GM12865 (cell line): ENCODE measurements around the gene COX19.

Experiments
- DNase-seq: peaks from one replicate; pipeline ENCODE4 v3.0.0; 2010; ENCODE audit warnings: low read depth
- H3K4me3 ChIP-seq: 2 replicates; pipeline ENCODE4 v1.5.1; 2011; ENCODE audit warnings: mild to moderate bottlenecking, low read depth, low read length, control low read depth
- TF ChIP-seq, protein P1 (sequence below): IDR thresholded peaks from 2 replicates; pipeline ENCODE4 v1.5.1; 2011; ENCODE audit warnings: low read length, control low read depth, low read depth, inconsistent platforms; ENCODE audit not compliant: insufficient read depth; ENCODE audit errors: missing control alignments

Gene COX19

DNA sequence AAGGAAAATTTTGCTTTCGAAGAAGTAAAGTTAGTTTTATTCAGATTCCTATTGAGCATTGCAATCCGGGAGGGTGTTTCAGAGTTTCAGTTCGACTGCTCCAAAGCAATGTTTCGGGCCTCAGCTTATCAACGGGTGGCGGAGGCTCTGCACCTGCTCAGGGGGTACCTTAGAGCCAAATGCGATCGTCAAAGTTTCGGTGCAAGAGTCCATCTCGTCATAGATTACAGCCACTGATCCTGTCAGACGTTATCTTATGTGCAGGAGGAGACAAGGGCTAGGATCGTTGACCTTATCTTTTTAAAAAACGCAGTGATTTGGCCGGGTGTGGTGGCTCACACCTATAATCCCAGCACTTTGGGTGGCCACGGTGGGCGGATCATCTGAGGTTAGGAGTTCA, 3.8 kb upstream of the COX19 start:
- TF ChIP-seq, protein P1, sequence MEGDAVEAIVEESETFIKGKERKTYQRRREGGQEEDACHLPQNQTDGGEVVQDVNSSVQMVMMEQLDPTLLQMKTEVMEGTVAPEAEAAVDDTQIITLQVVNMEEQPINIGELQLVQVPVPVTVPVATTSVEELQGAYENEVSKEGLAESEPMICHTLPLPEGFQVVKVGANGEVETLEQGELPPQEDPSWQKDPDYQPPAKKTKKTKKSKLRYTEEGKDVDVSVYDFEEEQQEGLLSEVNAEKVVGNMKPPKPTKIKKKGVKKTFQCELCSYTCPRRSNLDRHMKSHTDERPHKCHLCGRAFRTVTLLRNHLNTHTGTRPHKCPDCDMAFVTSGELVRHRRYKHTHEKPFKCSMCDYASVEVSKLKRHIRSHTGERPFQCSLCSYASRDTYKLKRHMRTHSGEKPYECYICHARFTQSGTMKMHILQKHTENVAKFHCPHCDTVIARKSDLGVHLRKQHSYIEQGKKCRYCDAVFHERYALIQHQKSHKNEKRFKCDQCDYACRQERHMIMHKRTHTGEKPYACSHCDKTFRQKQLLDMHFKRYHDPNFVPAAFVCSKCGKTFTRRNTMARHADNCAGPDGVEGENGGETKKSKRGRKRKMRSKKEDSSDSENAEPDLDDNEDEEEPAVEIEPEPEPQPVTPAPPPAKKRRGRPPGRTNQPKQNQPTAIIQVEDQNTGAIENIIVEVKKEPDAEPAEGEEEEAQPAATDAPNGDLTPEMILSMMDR: no peak

GRCh38 chr7:978416-979091, 3.2 kb upstream of the COX19 start:
- H3K4me3 ChIP-seq: no peak overlapping the region
- no peak for DNase-seq
- TF ChIP-seq, protein P1: no peak

More for the DNA sequence above, 3.8 kb upstream of the COX19 start:
- no peak overlapping the region for H3K4me3 ChIP-seq
- DNase-seq: no peak

GRCh38 chr7:978049-978346, 2.6 kb upstream of the COX19 start:
- H3K4me3 ChIP-seq: no peak overlapping the region
- DNase-seq: no peak
- TF ChIP-seq, protein P1: no peak

DNA sequence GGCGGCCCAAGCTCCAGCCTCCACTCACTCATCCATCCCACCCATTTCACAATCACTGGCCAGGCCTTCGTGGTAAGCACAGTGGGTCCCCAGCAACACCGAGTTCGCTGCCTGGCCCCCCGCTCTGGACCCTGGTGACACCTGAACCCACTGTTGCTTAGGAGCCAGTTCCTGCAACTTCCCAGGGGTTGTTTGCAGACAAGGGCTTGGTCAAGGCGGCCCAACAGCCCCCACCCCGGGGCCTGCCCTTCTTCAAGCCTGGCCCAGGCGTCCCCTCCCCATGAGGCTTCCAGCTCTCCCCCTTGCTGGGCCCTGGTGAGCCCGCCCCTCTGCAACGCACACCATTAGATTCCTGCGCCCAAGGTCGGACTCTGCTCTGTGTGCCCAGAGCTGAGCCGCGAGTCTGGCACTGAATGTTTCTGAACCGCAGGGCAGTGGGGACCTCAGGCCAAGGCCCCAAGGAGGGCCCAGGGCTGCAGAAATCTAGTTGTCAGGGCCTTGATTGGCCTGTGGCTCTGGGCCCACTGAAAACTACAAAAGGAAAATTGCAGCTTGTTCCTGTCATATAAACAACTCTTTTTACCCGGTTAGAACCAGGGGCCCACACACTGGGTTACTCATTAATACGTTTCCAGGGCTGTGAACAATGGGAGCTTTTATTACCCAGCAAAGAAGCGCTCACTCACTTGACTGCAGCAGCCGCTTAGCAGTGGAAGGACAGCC, 2.1 kb upstream of the COX19 start:
- H3K4me3 ChIP-seq: no peak overlapping the region
- TF ChIP-seq, protein P1: no peak

DNA sequence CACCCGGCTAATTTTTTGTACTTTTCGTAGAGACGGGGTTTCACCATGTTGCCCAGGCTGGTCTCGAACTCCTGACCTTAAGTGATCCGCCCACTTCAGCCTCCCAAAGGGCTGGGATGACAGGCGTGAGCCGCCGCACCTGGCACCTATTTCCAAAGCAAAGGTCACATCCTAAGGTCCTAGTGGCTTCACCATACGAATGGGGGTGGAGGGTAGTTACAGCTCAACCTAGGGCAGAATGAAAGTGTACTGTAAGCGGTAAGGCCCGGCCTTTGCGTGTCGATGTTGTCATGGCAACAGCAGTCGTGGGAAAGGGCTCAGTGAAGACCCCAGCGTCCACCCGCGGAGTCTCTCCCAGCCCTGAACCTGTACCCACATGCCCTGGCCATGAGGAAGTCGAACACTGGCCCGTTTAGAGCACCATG, 1.6 kb upstream of the COX19 start:
- H3K4me3 ChIP-seq: no peak overlapping the region
- DNase-seq: no peak
- TF ChIP-seq, protein P1: no peak

More for the DNA sequence above, 2.1 kb upstream of the COX19 start:
- no peak for DNase-seq

DNA sequence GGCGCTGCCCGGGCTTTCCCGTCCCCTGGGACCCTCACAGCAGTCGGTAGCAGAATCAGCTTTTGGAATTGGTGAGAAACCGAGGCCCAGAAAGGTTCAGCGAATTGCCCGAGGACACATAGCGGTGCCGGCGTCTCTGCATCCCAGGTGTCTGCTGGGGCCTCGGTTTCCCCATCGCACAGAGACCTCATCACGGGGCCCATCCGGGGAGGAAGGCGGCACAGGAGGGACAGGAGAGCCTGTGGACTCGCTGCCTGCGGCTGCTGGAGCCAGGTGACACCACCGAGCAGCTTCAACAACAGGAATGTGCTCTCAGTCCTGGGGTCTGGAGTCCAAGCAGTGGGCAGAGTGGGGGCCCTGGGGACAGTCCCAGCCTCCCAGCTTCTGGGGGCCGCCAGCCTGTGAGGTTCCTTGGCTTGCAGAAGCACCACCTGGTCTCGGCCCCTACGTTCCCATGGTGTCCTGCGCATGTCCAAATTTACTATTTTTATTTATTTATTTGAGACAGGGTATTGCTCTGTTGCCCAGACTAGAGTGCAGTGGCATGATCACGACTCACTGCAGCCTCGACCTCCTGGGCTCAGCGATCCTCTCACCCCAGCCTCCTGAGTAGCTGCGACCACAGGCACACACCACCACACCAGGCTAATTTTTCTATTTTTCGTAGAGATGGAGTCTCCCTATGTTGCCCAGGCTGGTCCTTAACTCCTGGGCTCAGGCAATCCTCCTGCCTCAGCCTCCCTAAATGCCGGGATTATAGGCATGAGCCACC, 539 bp upstream of the COX19 start:
- TF ChIP-seq, protein P1: no peak
- DNase-seq: no peak
- no peak overlapping the region for H3K4me3 ChIP-seq
